NCI-H146 (cell line): Measurements from ENCODE around the gene PEPD.

Source experiments
- DNase-seq: peaks from one replicate; lab custom pipeline; 2025; lab: John Stamatoyannopoulos, UW

Gene PEPD

GRCh38 chr19:33381101-33381500 lies 140.5 kb downstream of the PEPD start:
- DNase-seq = no peak

- no peak for DNase-seq
Measured at GRCh38 chr19:33379151-33379829, 142.3 kb downstream of the PEPD start.

- no peak for DNase-seq
Measured at GRCh38 chr19:33377586-33378475, 143.8 kb downstream of the PEPD start.

GRCh38 chr19:33376941-33377557 lies 144.5 kb downstream of the PEPD start:
- no peak for DNase-seq

- DNase-seq = no peak
Measured at GRCh38 chr19:33376423-33376822, 145.2 kb downstream of the PEPD start.

- DNase-seq = no peak
Measured at GRCh38 chr19:33375837-33376159, 145.8 kb downstream of the PEPD start.

GRCh38 chr19:33375156-33375836 lies 146.3 kb downstream of the PEPD start:
- DNase-seq = no peak

- DNase-seq = peak; percentile 38
Measured at GRCh38 chr19:33374236-33374714, 147.3 kb downstream of the PEPD start.

- DNase-seq = peak; percentile 89
Measured at GRCh38 chr19:33373453-33374235, 147.9 kb downstream of the PEPD start, which contains the start of gene CEBPG. Gene CEBPG (plus strand): TSS chr19:33373709. CDS start chr19:33379240, 5,531 bp downstream.

- no peak for DNase-seq
Measured at GRCh38 chr19:33370783-33371182, 150.8 kb downstream of the PEPD start.

GRCh38 chr19:33368074-33368864 lies 153.3 kb downstream of the PEPD start:
- no peak for DNase-seq

GRCh38 chr19:33366897-33367296 lies 154.7 kb downstream of the PEPD start:
- DNase-seq = no peak

- no peak for DNase-seq
Measured at GRCh38 chr19:33366127-33366526, 155.5 kb downstream of the PEPD start.

- DNase-seq = peak; percentile 33
Measured at GRCh38 chr19:33365691-33366090, 155.9 kb downstream of the PEPD start.

- no peak for DNase-seq
Measured at GRCh38 chr19:33363476-33363875, 158.1 kb downstream of the PEPD start.

- no peak for DNase-seq
Measured at GRCh38 chr19:33362508-33363228, 158.9 kb downstream of the PEPD start.

GRCh38 chr19:33359581-33359980 lies 162.0 kb downstream of the PEPD start:
- no peak for DNase-seq

GRCh38 chr19:33358408-33358807 lies 163.2 kb downstream of the PEPD start:
- DNase-seq = no peak

GRCh38 chr19:33357556-33357955 lies 164.0 kb downstream of the PEPD start:
- DNase-seq = no peak

GRCh38 chr19:33355535-33355934 lies 166.1 kb downstream of the PEPD start:
- DNase-seq = no peak
